ENCODE data around the gene VTI1B. TPM values are rescaled to one million over a fixed set of nuclear protein-coding genes. Genes with fewer than 3 reads are reported as not detected.
"Not testable (repeated sequence)": the region's sequence is repeated elsewhere in the genome, so short reads cannot be mapped to it uniquely, and the experiment has no call there.

VTI1B gene
- total and polyA plus RNA-seq, 2 donors (not counting 1 experiment from before 2014, with no cell fraction given): 19.5 to 58.8 TPM

DNA sequence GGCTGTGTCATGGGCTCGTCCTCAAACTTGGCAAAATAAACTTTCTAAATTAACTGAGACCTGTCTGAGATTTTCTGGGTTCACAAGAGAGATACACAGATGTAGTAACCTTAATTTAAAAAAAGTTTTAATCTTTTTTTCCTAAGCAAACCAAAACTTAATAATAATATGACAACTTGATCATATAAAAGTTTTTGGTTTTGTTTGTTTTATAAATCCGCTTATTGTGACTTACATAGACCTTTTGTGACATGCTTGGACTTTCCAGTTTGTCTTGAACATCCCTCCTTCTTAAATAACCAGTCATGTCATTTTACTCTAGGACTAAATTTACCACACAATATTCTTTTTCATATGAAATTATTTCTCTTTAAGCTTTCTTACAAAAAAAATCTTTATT, 35.8 kb upstream of the VTI1B start:
- WGBS (ENCODE audit: insufficient coverage): 100% methylated on average over 1 of the region's 2 CpGs
- no peak overlapping the region for H2AFZ ChIP-seq (ENCODE audit: insufficient read depth, low read depth, low read length, poor library complexity, severe bottlenecking)
- POLR2A ChIA-PET: no interaction called here
- no peak overlapping the region for H3K4me2 ChIP-seq (replicated peaks; ENCODE audit: low read depth, low read length, poor library complexity, severe bottlenecking)
- no peaks in the 10 kb centered on the region for H3K27me3 ChIP-seq (replicated peaks in 1 of 4; ENCODE audit: control extremely low read depth in 1 of 4, control insufficient read depth in 3 of 4, insufficient read depth in 4 of 4, low read length in 3 of 4)
- peaks cover 1 to 13% (median 4%) of the 10 kb centered on the region in 3 donors for H3K9me3 ChIP-seq (ENCODE audit: control extremely low read depth in 1 of 3, control insufficient read depth in 2 of 3, insufficient read depth in 1 of 3, low read length in 2 of 3)
- H3K4me3 ChIP-seq (ENCODE audit: control extremely low read depth in 1 of 5, extremely low read depth in 1 of 5, insufficient read depth in 1 of 5, low read depth in 2 of 5, low read length in 4 of 5): no peak overlapping the region
- Mint-ChIP-seq H3K27me3 (peaks cover 7% of the 10 kb centered on the region), H3K27ac (no peak overlapping the region), H3K9me3 (ENCODE audit: insufficient read depth) (peaks cover 7% of the 10 kb centered on the region), H3K4me3 (no peak overlapping the region), H3K4me1 (no peaks in the 10 kb centered on the region)
- DNase-seq (no peak), ATAC-seq (ENCODE audit: low read depth) (no peak)
- no peak overlapping the region for H3K9ac ChIP-seq (ENCODE audit: low read length)
- H4K20me1 ChIP-seq (ENCODE audit: control insufficient read depth, insufficient read depth, low read length, poor library complexity, severe bottlenecking): no peaks in the 10 kb centered on the region
- CTCF ChIA-PET: interaction anchor here (1.1 to 1.6 kb wide), 3 partner anchors 124 to 283 kb away, joined by 3 to 5 read pairs (median 5); no protein-coding TSS in a partner anchor
- intact Hi-C loops (cut with micrococcal nuclease): no loop called here
- no peak overlapping the region for H3K27ac ChIP-seq (ENCODE audit: low read length in 2 of 2)
- no peaks in the 10 kb centered on the region for H3K79me2 ChIP-seq (ENCODE audit: control insufficient read depth, insufficient read depth, low read length)
- H3K4me1 ChIP-seq (ENCODE audit: control insufficient read depth in 2 of 2, insufficient read depth in 2 of 2, low read length in 2 of 2): no peaks in the 10 kb centered on the region
- H3K36me3 ChIP-seq (replicated peaks in 1 of 2; ENCODE audit: control extremely low read depth in 1 of 2, control insufficient read depth in 1 of 2, extremely low read depth in 1 of 2, insufficient read depth in 2 of 2, low read length in 1 of 2): no peaks in the 10 kb centered on the region
- no peak for TF ChIP-seq EZH2 (IDR thresholded peaks at IDR 0.05; ENCODE audit: borderline replicate concordance, insufficient read depth, low read depth, low read length, poor library complexity, severe bottlenecking)
- TF ChIP-seq, protein P1, sequence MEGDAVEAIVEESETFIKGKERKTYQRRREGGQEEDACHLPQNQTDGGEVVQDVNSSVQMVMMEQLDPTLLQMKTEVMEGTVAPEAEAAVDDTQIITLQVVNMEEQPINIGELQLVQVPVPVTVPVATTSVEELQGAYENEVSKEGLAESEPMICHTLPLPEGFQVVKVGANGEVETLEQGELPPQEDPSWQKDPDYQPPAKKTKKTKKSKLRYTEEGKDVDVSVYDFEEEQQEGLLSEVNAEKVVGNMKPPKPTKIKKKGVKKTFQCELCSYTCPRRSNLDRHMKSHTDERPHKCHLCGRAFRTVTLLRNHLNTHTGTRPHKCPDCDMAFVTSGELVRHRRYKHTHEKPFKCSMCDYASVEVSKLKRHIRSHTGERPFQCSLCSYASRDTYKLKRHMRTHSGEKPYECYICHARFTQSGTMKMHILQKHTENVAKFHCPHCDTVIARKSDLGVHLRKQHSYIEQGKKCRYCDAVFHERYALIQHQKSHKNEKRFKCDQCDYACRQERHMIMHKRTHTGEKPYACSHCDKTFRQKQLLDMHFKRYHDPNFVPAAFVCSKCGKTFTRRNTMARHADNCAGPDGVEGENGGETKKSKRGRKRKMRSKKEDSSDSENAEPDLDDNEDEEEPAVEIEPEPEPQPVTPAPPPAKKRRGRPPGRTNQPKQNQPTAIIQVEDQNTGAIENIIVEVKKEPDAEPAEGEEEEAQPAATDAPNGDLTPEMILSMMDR (IDR thresholded peaks at IDR 0.05): no peak

GRCh38 chr14:67709796-67710195, 35.4 kb upstream of the VTI1B start:
- ATAC-seq (ENCODE audit: low read depth); H3K9ac ChIP-seq (ENCODE audit: low read length); H3K27me3 ChIP-seq (replicated peaks in 1 of 4; ENCODE audit: control extremely low read depth in 1 of 4, control insufficient read depth in 3 of 4, insufficient read depth in 4 of 4, low read length in 3 of 4); H3K36me3 ChIP-seq (replicated peaks in 1 of 2; ENCODE audit: control extremely low read depth in 1 of 2, control insufficient read depth in 1 of 2, extremely low read depth in 1 of 2, insufficient read depth in 2 of 2, low read length in 1 of 2); POLR2A ChIA-PET; H2AFZ ChIP-seq (ENCODE audit: insufficient read depth, low read depth, low read length, poor library complexity, severe bottlenecking); H3K79me2 ChIP-seq (ENCODE audit: control insufficient read depth, insufficient read depth, low read length); H3K4me1 ChIP-seq (ENCODE audit: control insufficient read depth in 2 of 2, insufficient read depth in 2 of 2, low read length in 2 of 2); DNase-seq; H3K4me3 Mint-ChIP-seq; H3K27ac Mint-ChIP-seq; H3K4me3 ChIP-seq (ENCODE audit: control extremely low read depth in 1 of 5, extremely low read depth in 1 of 5, insufficient read depth in 1 of 5, low read depth in 2 of 5, low read length in 4 of 5); H3K4me1 Mint-ChIP-seq; H4K20me1 ChIP-seq (ENCODE audit: control insufficient read depth, insufficient read depth, low read length, poor library complexity, severe bottlenecking); H3K9me3 Mint-ChIP-seq (ENCODE audit: insufficient read depth); H3K27ac ChIP-seq (ENCODE audit: low read length in 2 of 2); H3K27me3 Mint-ChIP-seq; H3K4me2 ChIP-seq (replicated peaks; ENCODE audit: low read depth, low read length, poor library complexity, severe bottlenecking): not testable (repeated sequence)
- peaks cover 1 to 13% (median 4%) of the 10 kb centered on the region in 3 donors for H3K9me3 ChIP-seq (ENCODE audit: control extremely low read depth in 1 of 3, control insufficient read depth in 2 of 3, insufficient read depth in 1 of 3, low read length in 2 of 3)
- intact Hi-C loops (cut with micrococcal nuclease): loop anchor here (10.0 kb wide), 1 partner anchor 545 kb away; no protein-coding TSS in a partner anchor
- CTCF ChIA-PET: interaction anchor here (0.6 to 1.4 kb wide), 3 partner anchors 124 to 282 kb away, joined by 3 to 5 read pairs (median 4); no protein-coding TSS in a partner anchor
- 100% methylated on average over 1 of the region's 1 CpG for WGBS (ENCODE audit: insufficient coverage)

GRCh38 chr14:67709346-67709745, 34.9 kb upstream of the VTI1B start:
- DNase-seq; ATAC-seq (ENCODE audit: low read depth); H3K9ac ChIP-seq (ENCODE audit: low read length); H3K27ac ChIP-seq (ENCODE audit: low read length in 2 of 2); POLR2A ChIA-PET; H3K4me3 ChIP-seq (ENCODE audit: control extremely low read depth in 1 of 5, extremely low read depth in 1 of 5, insufficient read depth in 1 of 5, low read depth in 2 of 5, low read length in 4 of 5); H2AFZ ChIP-seq (ENCODE audit: insufficient read depth, low read depth, low read length, poor library complexity, severe bottlenecking); H3K4me1 ChIP-seq (ENCODE audit: control insufficient read depth in 2 of 2, insufficient read depth in 2 of 2, low read length in 2 of 2); H3K4me3 Mint-ChIP-seq; H3K27me3 ChIP-seq (replicated peaks in 1 of 4; ENCODE audit: control extremely low read depth in 1 of 4, control insufficient read depth in 3 of 4, insufficient read depth in 4 of 4, low read length in 3 of 4); H3K9me3 Mint-ChIP-seq (ENCODE audit: insufficient read depth); H3K4me2 ChIP-seq (replicated peaks; ENCODE audit: low read depth, low read length, poor library complexity, severe bottlenecking); H3K4me1 Mint-ChIP-seq; H4K20me1 ChIP-seq (ENCODE audit: control insufficient read depth, insufficient read depth, low read length, poor library complexity, severe bottlenecking); H3K36me3 ChIP-seq (replicated peaks in 1 of 2; ENCODE audit: control extremely low read depth in 1 of 2, control insufficient read depth in 1 of 2, extremely low read depth in 1 of 2, insufficient read depth in 2 of 2, low read length in 1 of 2); H3K27ac Mint-ChIP-seq; H3K79me2 ChIP-seq (ENCODE audit: control insufficient read depth, insufficient read depth, low read length): not testable (repeated sequence)
- CTCF ChIA-PET: interaction anchor here (0.6 to 1.1 kb wide), 2 partner anchors 125 to 281 kb away, joined by 3 to 4 read pairs; no protein-coding TSS in a partner anchor
- H3K9me3 ChIP-seq (ENCODE audit: control extremely low read depth in 1 of 3, control insufficient read depth in 2 of 3, insufficient read depth in 1 of 3, low read length in 2 of 3): peaks cover 1 to 13% (median 4%) of the 10 kb centered on the region in 3 donors
- peaks cover 12% of the 10 kb centered on the region for H3K27me3 Mint-ChIP-seq
- intact Hi-C loops (cut with micrococcal nuclease): loop anchor here (10.0 kb wide), 1 partner anchor 545 kb away; no protein-coding TSS in a partner anchor

Measured in B cell (primary cell).